ENCODE results near the gene TMEM26. TPM values are rescaled to one million over a fixed set of nuclear protein-coding genes. Genes with fewer than 3 reads are reported as not detected.

TMEM26 gene
- polyA plus RNA-seq, 4 donors, result 5.9 to 9.6 (median 7.3) TPM

DNA sequence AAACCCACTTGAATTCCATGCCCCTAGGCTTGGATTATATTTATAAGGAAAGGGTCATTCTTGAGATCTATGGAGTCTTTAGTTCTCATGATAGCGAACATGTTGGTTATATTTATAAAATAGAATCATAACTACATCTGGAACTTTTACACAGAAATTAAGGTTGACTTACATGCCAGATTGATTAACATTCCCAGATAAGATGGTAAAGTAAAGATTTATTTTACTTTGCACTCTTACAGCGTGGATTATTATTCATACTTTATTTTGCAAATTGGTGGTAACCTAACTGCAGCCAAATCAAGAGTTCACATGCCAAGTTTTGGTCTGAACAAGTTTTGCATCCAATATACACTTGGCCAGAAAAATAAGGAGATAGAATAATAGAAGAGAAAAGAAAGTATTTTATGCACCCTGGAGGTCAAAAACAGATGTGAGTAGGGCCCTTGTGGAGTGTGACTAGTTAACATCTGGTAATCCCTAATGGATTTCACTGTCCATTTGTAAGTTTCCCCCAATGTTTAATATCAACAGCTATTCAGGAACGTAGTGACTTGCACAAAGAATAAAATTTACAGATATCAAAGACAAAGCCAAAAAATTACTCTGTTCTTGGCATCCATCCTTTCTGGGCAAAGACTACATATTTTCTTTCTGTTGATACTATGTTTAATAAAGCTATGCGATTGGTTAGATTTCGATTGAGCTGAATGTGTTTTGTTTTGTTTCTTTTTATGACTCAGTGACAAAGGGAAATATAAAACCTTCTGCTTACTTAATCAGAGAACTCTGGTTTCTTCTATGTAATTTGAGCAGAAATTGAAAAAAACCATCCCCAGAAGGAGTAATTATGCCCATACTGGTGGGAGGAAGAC is 10.1 kb upstream of the TMEM26 start:
- no peak for DNase-seq (ENCODE audit: low read depth in 4 of 4, low spot score in 2 of 4)

DNA sequence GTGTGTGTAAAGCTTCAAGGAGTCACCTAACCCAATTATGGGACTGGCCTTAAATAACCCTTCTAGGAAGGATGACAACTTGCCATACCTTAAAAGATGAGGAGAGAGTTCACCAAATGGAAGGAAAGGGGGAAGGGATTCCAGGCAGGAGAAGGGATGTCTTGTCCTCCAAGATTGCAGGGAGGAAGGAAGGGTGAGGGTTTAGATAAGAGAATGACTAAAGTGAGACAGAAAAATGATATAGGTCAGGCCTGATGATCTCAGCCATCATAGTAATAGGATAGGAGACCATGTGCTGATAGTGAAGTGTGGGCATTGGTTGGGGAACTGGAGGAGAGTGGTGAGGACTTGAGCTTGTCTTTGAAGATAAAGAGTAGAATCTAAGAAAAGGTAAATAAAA is 7.7 kb upstream of the TMEM26 start:
- no peak for DNase-seq (ENCODE audit: low read depth in 4 of 4, low spot score in 2 of 4)

- no peak for DNase-seq (ENCODE audit: low read depth in 4 of 4, low spot score in 2 of 4)
Measured at GRCh38 chr10:61458031-61458430, 4.8 kb upstream of the TMEM26 start.

DNA sequence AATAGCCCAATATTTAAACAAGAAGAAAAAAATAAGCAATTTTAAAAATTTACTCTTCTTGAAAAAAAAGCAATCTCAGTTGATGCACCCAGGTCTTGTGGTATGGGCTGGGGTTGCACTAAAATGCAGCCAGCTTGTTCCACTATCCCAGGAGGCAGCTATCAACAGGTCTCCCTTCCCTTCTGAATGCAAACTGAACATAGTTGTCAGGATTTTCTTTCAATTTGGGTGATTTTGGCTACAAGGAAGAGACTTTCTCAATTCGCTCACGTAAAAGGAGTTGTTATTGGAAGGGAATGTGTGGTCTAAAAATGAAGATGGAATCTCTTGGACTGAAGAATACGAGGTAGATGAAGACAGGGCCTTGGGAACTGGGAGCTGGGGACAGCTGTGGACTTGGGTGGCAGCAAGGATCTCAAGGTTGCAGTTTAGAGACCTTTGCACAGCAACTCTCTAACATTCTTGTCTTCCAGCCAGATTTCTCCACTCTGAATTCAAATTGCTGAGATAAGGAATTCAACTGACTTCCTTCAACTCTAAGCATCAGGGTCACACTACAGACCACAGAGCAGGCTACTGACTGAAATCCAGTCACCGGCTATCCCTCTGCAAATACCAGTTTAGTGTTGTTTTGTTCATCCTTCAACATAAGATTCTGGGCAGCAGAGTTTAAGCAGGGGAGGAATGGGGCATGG is 3.1 kb upstream of the TMEM26 start:
- DNase-seq (ENCODE audit: low read depth in 4 of 4, low spot score in 2 of 4), result no peak

DNA sequence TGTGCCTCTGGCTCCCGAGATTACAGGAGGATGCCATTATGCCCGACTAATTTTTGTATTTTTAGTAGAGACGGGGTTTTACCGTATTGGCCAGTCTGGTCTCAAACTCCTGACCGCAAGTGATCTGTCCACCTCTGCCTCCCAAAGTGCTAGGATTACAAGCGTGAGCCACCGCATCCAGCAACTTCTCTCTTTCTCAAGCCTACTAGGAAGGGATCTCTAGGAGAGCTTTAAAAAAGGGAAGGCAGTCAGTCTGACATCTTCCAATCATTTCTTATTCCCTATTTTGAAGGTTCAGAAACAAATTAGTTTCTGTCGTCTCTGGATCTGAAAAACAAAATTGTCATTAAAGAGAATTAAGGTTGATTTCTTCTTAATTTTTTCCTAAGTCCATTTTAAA is 2.5 kb upstream of the TMEM26 start:
- DNase-seq (ENCODE audit: low read depth in 4 of 4, low spot score in 2 of 4), result no peak

DNA sequence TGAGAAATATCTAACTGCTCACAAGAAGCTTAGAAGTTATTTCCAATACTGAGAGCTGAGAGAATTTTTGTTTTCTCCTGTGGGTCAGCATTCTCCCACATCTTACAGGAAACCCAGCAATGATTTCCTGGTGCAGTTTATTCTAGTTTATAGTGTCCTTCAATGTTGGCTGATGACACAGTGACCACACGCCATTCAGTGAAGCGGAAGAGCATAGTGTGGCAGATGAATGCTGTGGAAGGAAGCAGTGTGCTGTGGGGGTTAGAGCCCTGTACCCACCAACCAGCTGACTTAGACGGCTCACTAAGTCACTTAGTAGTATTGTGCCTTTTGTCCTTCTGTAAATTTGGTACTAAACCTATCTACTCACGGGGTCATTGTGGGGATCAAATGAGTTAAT is 1.4 kb upstream of the TMEM26 start:
- no peak for DNase-seq (ENCODE audit: low read depth in 4 of 4, low spot score in 2 of 4)

- DNase-seq (ENCODE audit: low read depth in 4 of 4, low spot score in 2 of 4), result no peak
Measured at GRCh38 chr10:61452151-61452651, 980 bp downstream of the TMEM26 start.

GRCh38 chr10:61451357-61451756 is 1.8 kb downstream of the TMEM26 start:
- DNase-seq (ENCODE audit: low read depth in 4 of 4, low spot score in 2 of 4), result no peak

DNA sequence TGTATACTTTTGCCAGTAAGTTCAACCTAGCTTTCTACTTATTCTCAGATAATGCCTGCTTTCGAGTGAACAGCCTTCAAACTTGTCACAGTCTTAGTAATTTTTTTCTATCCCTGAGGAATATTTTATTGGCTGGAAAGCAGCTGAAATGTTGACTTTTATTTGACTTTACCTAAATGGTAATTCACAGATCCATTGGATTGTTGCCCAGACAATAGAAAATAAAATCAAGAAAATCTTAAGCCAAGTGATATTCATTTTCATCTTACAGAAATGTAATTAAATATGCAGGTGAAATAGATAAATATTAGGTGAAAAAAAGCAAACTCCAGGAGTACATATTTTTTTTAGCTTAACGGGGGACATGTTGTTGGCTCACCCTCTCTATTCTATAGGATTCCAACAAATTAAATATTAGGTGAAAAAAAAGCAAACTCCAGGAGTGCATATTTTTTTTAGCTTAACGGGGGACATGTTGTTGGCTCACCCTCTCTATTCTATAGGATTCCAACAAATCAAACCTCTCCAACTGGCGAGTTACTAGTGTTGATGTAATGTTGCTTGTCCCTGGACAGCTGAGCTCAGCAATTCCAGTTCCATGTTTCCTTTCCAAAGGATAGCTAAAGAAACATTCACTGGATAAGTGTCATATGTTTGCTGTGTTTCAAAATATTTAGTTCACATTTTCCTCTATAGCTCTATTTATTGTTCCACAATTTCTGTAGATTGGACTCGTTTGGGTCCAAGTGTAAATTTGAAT is 4.2 kb downstream of the TMEM26 start:
- DNase-seq (ENCODE audit: low read depth in 4 of 4, low spot score in 2 of 4), result no peak

- no peak for DNase-seq (ENCODE audit: low read depth in 4 of 4, low spot score in 2 of 4)
Measured at GRCh38 chr10:61448091-61448490, 5.1 kb downstream of the TMEM26 start.

- DNase-seq (ENCODE audit: low read depth in 4 of 4, low spot score in 2 of 4), result no peak
Measured at GRCh38 chr10:61439058-61439609, 14.0 kb downstream of the TMEM26 start.

DNA sequence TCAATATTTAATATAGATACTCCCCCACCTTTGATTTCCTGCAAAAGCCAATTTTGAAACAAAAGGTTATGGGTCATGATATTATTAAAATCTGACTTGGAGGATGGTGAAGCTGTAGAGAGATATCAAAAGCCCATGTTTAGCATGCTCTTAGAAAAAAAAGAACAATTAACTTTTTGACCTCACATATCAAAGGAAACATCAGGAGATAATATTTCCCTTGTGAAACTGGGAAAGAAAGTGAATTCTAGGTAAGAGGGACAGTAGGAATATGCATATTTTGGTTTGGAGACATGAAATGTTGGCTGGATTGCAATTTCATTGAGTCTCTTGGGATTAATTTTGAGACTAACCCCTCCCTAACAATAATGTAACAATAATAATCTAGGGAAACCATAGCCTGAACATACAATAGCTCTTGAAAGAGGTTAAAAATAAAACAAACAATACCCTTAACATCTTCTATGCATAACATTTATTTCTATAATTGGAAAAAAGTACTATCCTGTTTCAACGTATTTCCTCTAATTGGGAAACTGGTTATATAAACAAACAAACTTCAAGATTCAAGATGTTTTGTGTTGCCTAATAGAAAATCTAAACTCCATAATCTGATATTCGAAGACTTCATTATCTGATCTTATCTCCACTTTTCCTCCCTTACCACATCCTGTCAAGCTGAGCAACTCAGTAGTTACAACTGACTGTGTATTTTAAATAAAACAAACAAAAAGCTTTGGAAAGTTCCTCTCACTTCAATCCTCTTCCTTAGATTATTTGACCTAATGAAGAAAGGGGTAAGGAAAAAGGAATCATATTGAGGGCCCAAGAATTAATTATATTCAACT is 14.8 kb downstream of the TMEM26 start:
- no peak for DNase-seq (ENCODE audit: low read depth in 4 of 4, low spot score in 2 of 4)

- no peak for DNase-seq (ENCODE audit: low read depth in 4 of 4, low spot score in 2 of 4)
Measured at GRCh38 chr10:61423178-61423577, 30.0 kb downstream of the TMEM26 start.

DNA sequence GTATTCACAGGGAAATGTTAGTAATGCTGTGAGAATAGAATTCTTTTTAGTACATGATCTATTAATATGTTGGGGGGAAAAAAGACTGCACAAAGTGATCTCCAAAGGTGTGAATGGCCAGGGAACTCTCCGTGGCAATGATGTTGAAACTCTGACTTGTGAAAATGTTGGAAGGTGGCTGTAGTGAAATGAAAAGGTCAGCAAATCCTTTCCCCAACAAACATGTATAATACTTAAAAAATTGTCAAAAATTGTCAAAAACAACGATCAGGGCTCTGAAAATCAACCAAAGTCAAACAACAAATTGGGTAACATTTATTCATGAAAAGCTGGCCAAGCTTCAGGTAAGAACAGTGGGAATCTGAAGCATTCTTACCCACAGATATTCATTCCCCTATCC is 35.5 kb downstream of the TMEM26 start:
- DNase-seq (ENCODE audit: low read depth in 4 of 4, low spot score in 2 of 4), result no peak

- no peak for DNase-seq (ENCODE audit: low read depth in 4 of 4, low spot score in 2 of 4)
Measured at GRCh38 chr10:61415824-61416223, 37.4 kb downstream of the TMEM26 start.

- DNase-seq (ENCODE audit: low read depth in 4 of 4, low spot score in 2 of 4), result no peak
Measured at GRCh38 chr10:61411706-61412105, 41.5 kb downstream of the TMEM26 start.

DNA sequence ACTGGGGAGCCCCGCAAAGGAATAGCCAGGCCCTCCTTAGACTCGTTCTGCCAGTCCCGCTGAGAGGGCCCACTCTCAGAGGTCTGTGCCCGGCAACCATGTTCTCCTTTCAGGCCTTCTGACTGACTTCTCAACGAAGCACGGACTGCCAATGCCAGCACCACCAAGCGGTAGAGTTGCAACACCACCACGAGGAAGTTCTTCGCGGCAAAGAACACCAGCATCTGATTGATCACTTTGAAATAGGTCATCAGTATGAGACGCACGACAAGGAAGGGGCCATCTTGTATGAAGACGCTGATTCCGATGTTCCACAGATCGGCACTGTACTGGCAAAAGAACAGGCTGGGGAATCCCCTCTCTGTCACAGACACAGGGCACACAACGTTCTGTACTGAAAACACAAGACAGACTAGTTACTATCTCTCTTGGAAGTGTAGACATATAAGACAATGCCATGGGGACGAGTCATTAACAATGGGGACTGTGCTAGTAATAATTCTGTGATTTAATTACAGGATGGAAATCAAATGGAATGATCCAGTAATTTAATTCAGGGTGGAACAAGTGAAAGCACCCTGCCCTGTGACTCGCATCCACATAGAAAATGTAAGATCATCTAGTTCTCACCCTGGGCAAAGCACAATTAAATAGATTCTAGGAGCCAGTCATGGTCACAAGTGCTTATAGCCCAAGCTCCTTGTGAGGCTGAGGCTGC is 42.7 kb downstream of the TMEM26 start:
- DNase-seq (ENCODE audit: low read depth in 4 of 4, low spot score in 2 of 4), result no peak

- no peak for DNase-seq (ENCODE audit: low read depth in 4 of 4, low spot score in 2 of 4)
Measured at GRCh38 chr10:61409157-61409556, 44.0 kb downstream of the TMEM26 start.

DNA sequence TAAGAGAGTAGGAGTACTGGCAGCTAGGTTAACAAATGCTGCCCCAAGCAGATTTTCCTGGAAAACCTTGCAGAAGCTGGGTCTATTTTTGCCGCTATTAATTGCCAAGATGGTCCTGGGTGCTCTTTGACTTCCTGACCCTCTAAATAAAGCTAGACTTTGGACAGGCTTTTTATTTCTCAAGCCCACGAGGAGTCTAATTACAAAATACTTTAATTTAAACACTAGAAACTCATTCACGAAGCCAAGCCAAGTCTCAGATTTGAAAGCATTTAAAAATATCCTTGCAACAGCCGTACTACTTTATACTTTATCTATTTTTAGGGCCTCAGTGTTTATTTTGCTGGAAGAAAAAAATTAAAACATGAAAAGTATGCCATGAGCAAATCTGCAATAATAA is 45.1 kb downstream of the TMEM26 start:
- peak; percentile 20 to 50 (median 43) for DNase-seq (ENCODE audit: low read depth in 4 of 4, low spot score in 2 of 4)

All from left renal cortex interstitium (tissue), 4 donors.